GM12878 (cell line): Measurements from ENCODE around the gene SLAIN2. TPM values are rescaled to one million over a fixed set of nuclear protein-coding genes. Genes with fewer than 3 reads are reported as not detected.

ENCODE experiments used
- ATAC-seq: fragments of 200-7000 bp; cut with Tn5 transposase; 3 replicates; pipeline ENCODE4 v1.9.1; 2020; ENCODE audit warnings: mild to moderate bottlenecking, moderate library complexity
- BruUV-seq: library from RNA; stranded (reverse); fragments of 400-500 nt; replicated peaks from 2 replicates; lab custom pipeline; 2021; lab: Mats Ljungman, UMichigan
- CTCF ChIA-PET: fragments of 300-600 bp; sonication (Branson Sonifier 250); formaldehyde crosslinking; extraction: SDS; loops from one replicate; lab custom pipeline; 2021; ENCODE audit warnings: inconsistent platforms; lab: Yijun Ruan, JAX
- POLR2A ChIA-PET: fragments of 350-600 bp; formaldehyde crosslinking; extraction: SDS; loops from one replicate; lab custom pipeline; 2021; ENCODE audit warnings: inconsistent platforms; lab: Charles Lee
- RAD21 ChIA-PET: fragments of 300-600 bp; sonication (Branson Sonifier 250); formaldehyde crosslinking; loops from one replicate; lab custom pipeline; 2023; ENCODE audit warnings: antibody characterized with exemption; ENCODE audit not compliant: unreplicated experiment; lab: Charles Lee
- SMC1A ChIA-PET: fragments of 300-600 bp; sonication (Branson Sonifier 250); formaldehyde crosslinking; loops from one replicate; lab custom pipeline; 2023; ENCODE audit not compliant: unreplicated experiment, uncharacterized antibody; lab: Charles Lee
- DNase-seq: peaks from one replicate; pipeline ENCODE4 v3.0.0-alpha.2; 2011; ENCODE audit warnings: low read depth, low spot score
- FAIRE-seq: peaks from 3 replicates; lab custom pipeline; 2011; peaks lifted over from hg19 to GRCh38; lab: Jason Lieb, UNC
- H2AFZ ChIP-seq: 2 replicates; pipeline ENCODE4 v1.6.0; 2011; ENCODE audit warnings: low read depth, low read length, control low read depth; ENCODE audit not compliant: control insufficient read depth
- H3K27ac ChIP-seq: 2 replicates; pipeline ENCODE4 v1.5.1; 2011; ENCODE audit warnings: control low read depth; ENCODE audit not compliant: control insufficient read depth, insufficient read depth
- H3K27me3 ChIP-seq, 2 experiments: replicated peaks in 1 of 2; 2 replicates each; pipeline versions ENCODE4 v1.6.0 to v1.6.1; 2011; ENCODE audit warnings: low read length in 1 of 2; ENCODE audit not compliant: control insufficient read depth in 2 of 2, insufficient read depth in 2 of 2
- H3K36me3 ChIP-seq, 2 experiments: 2 replicates each; pipeline ENCODE4 v1.5.1; 2011; ENCODE audit warnings: low read length in 1 of 2; ENCODE audit not compliant: control insufficient read depth in 2 of 2, insufficient read depth in 2 of 2
- H3K4me1 ChIP-seq: 2 replicates; pipeline ENCODE4 v1.6.1; 2011; ENCODE audit warnings: mild to moderate bottlenecking, low read length, moderate library complexity, mixed read lengths; ENCODE audit not compliant: control insufficient read depth, insufficient read depth
- H3K4me2 ChIP-seq: 2 replicates; pipeline ENCODE4 v1.6.0; 2011; ENCODE audit warnings: control low read depth; ENCODE audit not compliant: control insufficient read depth, insufficient read depth
- H3K4me3 ChIP-seq: fragments of 200-600 bp; sonication (generic); 2 replicates; pipeline ENCODE4 v1.5.1; 2016
- H3K79me2 ChIP-seq: 2 replicates; pipeline ENCODE4 v1.6.0; 2011; ENCODE audit warnings: low read length; ENCODE audit not compliant: control insufficient read depth, insufficient read depth
- H3K9ac ChIP-seq: 2 replicates; pipeline ENCODE4 v1.8.0; 2011; ENCODE audit warnings: low read length, control low read depth, mixed read lengths; ENCODE audit not compliant: control insufficient read depth, insufficient read depth
- H3K9me3 ChIP-seq: replicated peaks from 3 replicates; pipeline ENCODE4 v1.5.1; 2011; ENCODE audit warnings: mild to moderate bottlenecking, low read length; ENCODE audit not compliant: control insufficient read depth, insufficient read depth
- H4K20me1 ChIP-seq: 2 replicates; pipeline ENCODE4 v1.6.0; 2011; ENCODE audit not compliant: control insufficient read depth, insufficient read depth
- CREB1 ChIP-seq: IDR thresholded peaks from 2 replicates; pipeline ENCODE4 v1.6.1; 2012; ENCODE audit warnings: low read depth, mild to moderate bottlenecking, inconsistent platforms
- EZH2 ChIP-seq: IDR thresholded peaks from 2 replicates; pipeline ENCODE4 v1.6.1; 2012; ENCODE audit warnings: low read depth, mild to moderate bottlenecking, control low read depth, inconsistent platforms, low read length, borderline replicate concordance; ENCODE audit not compliant: control insufficient read depth
- GATAD2B ChIP-seq: fragments of 450-650 bp; conservative IDR thresholded peaks from 2 replicates; pipeline ENCODE4 v1.6.1; 2017; ENCODE audit warnings: low read depth, mild to moderate bottlenecking, moderate library complexity
- HCFC1 ChIP-seq: fragments of 150-350 bp; IDR thresholded peaks from 2 replicates; pipeline ENCODE4 v1.6.1; 2014; ENCODE audit warnings: low read length
- IKZF1 ChIP-seq: fragments of 450-650 bp; conservative IDR thresholded peaks from 2 replicates; pipeline ENCODE4 v1.6.1; 2017; ENCODE audit warnings: antibody characterized with exemption, mild to moderate bottlenecking
- IKZF2 ChIP-seq, 2 experiments: fragments of 450-650 bp; IDR thresholded peaks; 2 replicates each; pipeline ENCODE4 v1.6.1; 2017; ENCODE audit warnings: mild to moderate bottlenecking in 2 of 2, moderate library complexity in 2 of 2
- IRF4 ChIP-seq: IDR thresholded peaks from 2 replicates; pipeline ENCODE4 v1.6.1; 2011; ENCODE audit warnings: low read depth, low read length
- MTA3 ChIP-seq: IDR thresholded peaks from 2 replicates; pipeline ENCODE4 v1.6.1; 2012; ENCODE audit warnings: low read length, inconsistent platforms, borderline replicate concordance
- NFIC ChIP-seq: IDR thresholded peaks from 2 replicates; pipeline ENCODE4 v1.6.1; 2012; ENCODE audit warnings: low read depth, mild to moderate bottlenecking, inconsistent platforms, low read length, moderate library complexity
- PAX8 ChIP-seq: fragments of 450-650 bp; IDR thresholded peaks from 2 replicates; pipeline ENCODE4 v1.6.1; 2017; ENCODE audit warnings: mild to moderate bottlenecking, moderate library complexity
- POU2F2 ChIP-seq: IDR thresholded peaks from 3 replicates; pipeline ENCODE4 v1.6.1; 2011; ENCODE audit warnings: low read depth, mild to moderate bottlenecking, low read length, borderline replicate concordance
- STAT1 ChIP-seq: fragments of 450-650 bp; conservative IDR thresholded peaks from 2 replicates; pipeline ENCODE4 v1.6.1; 2014; ENCODE audit warnings: antibody characterized with exemption, mild to moderate bottlenecking
- TARDBP ChIP-seq: IDR thresholded peaks from 2 replicates; pipeline ENCODE4 v1.6.1; 2016; ENCODE audit warnings: borderline replicate concordance
- WRNIP1 ChIP-seq: IDR thresholded peaks from 2 replicates; pipeline ENCODE4 v1.6.1; 2011; ENCODE audit warnings: low read depth, low read length, improper control_type of control experiment, borderline replicate concordance
- ZNF622 ChIP-seq: fragments of 450-650 bp; IDR thresholded peaks from 2 replicates; pipeline ENCODE4 v1.6.1; 2017; ENCODE audit warnings: mild to moderate bottlenecking, inconsistent platforms
- WGBS: methylation state at CpG from one replicate; pipeline ENCODE4 v1.1.6; 2016; ENCODE audit warnings: low lambda C conversion rate; ENCODE audit not compliant: insufficient replicate concordance, insufficient coverage; ENCODE audit errors: missing lambda C conversion rate; 5-methylcytosine and 5-hydroxymethylcytosine counted together
- in situ Hi-C: fragments of 300-500 bp; cut with MboI; formaldehyde crosslinking; loops from 9 replicates; pipeline ENCODE4 v1.14.3; 2018; ENCODE audit warnings: mixed read lengths
- intact Hi-C: fragments of 100-400 bp; cut with micrococcal nuclease; formaldehyde crosslinking; loops from one replicate; pipeline ENCODE4 v1.14.2; 2022; ENCODE audit not compliant: unreplicated experiment
- polyA plus RNA-seq, 11 experiments: library from polyadenylated mRNA; depleted of rRNA in 4 of 11; unstranded in 6 of 11; stranded (reverse) in 5 of 11; fragments of >200 nt; fragmentation: Nextera tagmentation in 4 of 11; fragmentation: Illumina TruSeq in 1 of 11; extraction: Ambion mirVana in 4 of 11; extraction: Trizol in 1 of 11; gene quantifications; 1 replicate in 1 of 11; 2 replicates in 10 of 11; pipeline versions ENCODE4 v1.2.1 to v1.2.3, GENCODE V29; 2011 to 2016; ENCODE audit warnings: inconsistent platforms in 2 of 11, missing spikeins in 2 of 11, low read depth in 1 of 11
- total RNA-seq, 4 experiments: library from RNA; depleted of rRNA in 3 of 4; stranded (reverse); fragments of >200 nt in 3 of 4; fragmentation: Illumina TruSeq in 1 of 4; extraction: Trizol in 1 of 4; gene quantifications; 2 replicates each; pipeline versions ENCODE4 v1.2.1 to v1.2.3, GENCODE V29; 2013 to 2021
- TF ChIP-seq, protein P1 (sequence below): fragments of 150-350 bp; IDR thresholded peaks from 2 replicates; pipeline ENCODE4 v1.6.1; 2016; ENCODE audit warnings: low read depth, low read length
- TF ChIP-seq, protein P2 (sequence below): IDR thresholded peaks from 2 replicates; pipeline ENCODE4 v1.6.1; 2012; ENCODE audit warnings: low read depth, low read length, improper control_type of control experiment

The SLAIN2 gene
- total and polyA plus RNA-seq, 10 of the 15 experiments (the other 5 are each of a cell fraction or from before 2014, with no cell fraction given) = 4.3 to 96.6 (median 25.4) TPM

- TF ChIP-seq, protein P1, sequence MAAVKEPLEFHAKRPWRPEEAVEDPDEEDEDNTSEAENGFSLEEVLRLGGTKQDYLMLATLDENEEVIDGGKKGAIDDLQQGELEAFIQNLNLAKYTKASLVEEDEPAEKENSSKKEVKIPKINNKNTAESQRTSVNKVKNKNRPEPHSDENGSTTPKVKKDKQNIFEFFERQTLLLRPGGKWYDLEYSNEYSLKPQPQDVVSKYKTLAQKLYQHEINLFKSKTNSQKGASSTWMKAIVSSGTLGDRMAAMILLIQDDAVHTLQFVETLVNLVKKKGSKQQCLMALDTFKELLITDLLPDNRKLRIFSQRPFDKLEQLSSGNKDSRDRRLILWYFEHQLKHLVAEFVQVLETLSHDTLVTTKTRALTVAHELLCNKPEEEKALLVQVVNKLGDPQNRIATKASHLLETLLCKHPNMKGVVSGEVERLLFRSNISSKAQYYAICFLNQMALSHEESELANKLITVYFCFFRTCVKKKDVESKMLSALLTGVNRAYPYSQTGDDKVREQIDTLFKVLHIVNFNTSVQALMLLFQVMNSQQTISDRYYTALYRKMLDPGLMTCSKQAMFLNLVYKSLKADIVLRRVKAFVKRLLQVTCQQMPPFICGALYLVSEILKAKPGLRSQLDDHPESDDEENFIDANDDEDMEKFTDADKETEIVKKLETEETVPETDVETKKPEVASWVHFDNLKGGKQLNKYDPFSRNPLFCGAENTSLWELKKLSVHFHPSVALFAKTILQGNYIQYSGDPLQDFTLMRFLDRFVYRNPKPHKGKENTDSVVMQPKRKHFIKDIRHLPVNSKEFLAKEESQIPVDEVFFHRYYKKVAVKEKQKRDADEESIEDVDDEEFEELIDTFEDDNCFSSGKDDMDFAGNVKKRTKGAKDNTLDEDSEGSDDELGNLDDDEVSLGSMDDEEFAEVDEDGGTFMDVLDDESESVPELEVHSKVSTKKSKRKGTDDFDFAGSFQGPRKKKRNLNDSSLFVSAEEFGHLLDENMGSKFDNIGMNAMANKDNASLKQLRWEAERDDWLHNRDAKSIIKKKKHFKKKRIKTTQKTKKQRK = no peak
- TF ChIP-seq STAT1 (no peak), WRNIP1 (no peak), ZNF622 (no peak), IRF4 (no peak)
Observed at GRCh38 chr4:48350871-48351270, 9.5 kb downstream of the SLAIN2 start (continued).

- Histone ChIP-seq H3K4me2 (no peak overlapping the region), H3K4me3 (no peak overlapping the region), H3K9ac (no peak overlapping the region), H3K27ac (no peak overlapping the region), H3K27me3 (no peaks in the 10 kb centered on the region), H2AFZ (no peak overlapping the region), H3K36me3 (no peaks in the 10 kb centered on the region), H4K20me1 (no peaks in the 10 kb centered on the region), H3K9me3 (peaks cover 2% of the 10 kb centered on the region), H3K4me1 (no peaks in the 10 kb centered on the region), H3K79me2 (peaks cover 42% of the 10 kb centered on the region)
- DNase-seq (no peak), FAIRE-seq (no peak), ATAC-seq (no peak)
- intact Hi-C loops = no loop called here
- RAD21 ChIA-PET = interaction anchor here (1.1 kb wide), 1 partner anchor 9 kb away, joined by 4 read pairs; no protein-coding TSS in a partner anchor
- TF ChIP-seq IKZF1 = no peak
- no peak for TF ChIP-seq TARDBP
- TF ChIP-seq PAX8 = no peak
- TF ChIP-seq NFIC = no peak
- TF ChIP-seq, protein P2, sequence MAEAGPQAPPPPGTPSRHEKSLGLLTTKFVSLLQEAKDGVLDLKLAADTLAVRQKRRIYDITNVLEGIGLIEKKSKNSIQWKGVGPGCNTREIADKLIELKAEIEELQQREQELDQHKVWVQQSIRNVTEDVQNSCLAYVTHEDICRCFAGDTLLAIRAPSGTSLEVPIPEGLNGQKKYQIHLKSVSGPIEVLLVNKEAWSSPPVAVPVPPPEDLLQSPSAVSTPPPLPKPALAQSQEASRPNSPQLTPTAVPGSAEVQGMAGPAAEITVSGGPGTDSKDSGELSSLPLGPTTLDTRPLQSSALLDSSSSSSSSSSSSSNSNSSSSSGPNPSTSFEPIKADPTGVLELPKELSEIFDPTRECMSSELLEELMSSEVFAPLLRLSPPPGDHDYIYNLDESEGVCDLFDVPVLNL = no peak
- TF ChIP-seq IKZF2 (IDR thresholded peaks at IDR 0.05) = no peak
- no peak for TF ChIP-seq EZH2
- no peak for TF ChIP-seq POU2F2
- TF ChIP-seq GATAD2B = no peak
- TF ChIP-seq CREB1 = no peak
- TF ChIP-seq HCFC1 = no peak
- TF ChIP-seq STAT1 = no peak
- TF ChIP-seq MTA3 = no peak
- SMC1A ChIA-PET = interaction anchor here (0.6 kb wide), 1 partner anchor 67 kb away, joined by 3 read pairs; no protein-coding TSS in a partner anchor
- in situ Hi-C loops = no loop called here
- BruUV-seq = no TSS peak
- WGBS = 96% methylated on average over 4 of the region's 4 CpGs
- POLR2A ChIA-PET = no interaction called here
- CTCF ChIA-PET = no interaction called here
Observed at GRCh38 chr4:48352793-48353192, 11.5 kb downstream of the SLAIN2 start.
